WI38 (cell line): ENCODE measurements around the gene CD79B.

ENCODE experiments used
- H3K4me3 ChIP-seq: 2 replicates; pipeline ENCODE4 v1.5.1; 2011; ENCODE audit warnings: low read depth, mild to moderate bottlenecking, control low read depth, low read length
- TF ChIP-seq, protein P1 (sequence below): IDR thresholded peaks from 2 replicates; pipeline ENCODE4 v1.5.1; 2012; ENCODE audit warnings: low read depth, mild to moderate bottlenecking, control low read depth, low read length

CD79B gene

DNA sequence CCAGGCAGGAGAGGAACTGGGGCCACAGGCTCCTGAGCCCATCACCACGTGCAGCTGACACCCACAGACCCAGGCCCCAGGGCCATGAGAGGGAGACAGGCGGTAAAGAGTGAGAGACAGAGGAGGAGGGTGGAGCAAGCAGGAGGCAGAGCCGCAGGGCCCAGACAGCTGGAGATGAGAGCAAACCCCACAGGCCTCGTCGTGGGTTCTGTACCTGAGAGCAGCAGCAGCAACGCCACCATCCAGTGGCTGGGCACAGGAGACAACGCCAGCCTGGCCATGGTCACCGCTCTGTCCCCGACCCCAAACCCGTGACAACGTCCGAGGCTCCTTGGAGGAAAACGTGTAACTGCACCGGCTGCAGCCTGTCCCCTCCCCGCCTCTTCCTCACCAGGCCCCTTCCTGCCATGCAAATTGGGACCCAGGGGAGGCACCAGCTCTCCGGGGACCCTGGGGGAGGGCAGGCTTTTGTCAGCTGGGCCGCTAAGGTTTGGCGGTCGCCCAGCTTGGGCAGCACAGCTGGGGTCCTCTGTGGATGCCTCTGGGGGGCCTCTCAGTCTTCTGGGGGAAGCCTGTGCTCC, at the start of gene CD79B:
CD79B (minus strand) TSS at position 351 of the 581 bp plus-strand sequence; CDS start at position 281, 70 bp downstream.
- TF ChIP-seq, protein P1, sequence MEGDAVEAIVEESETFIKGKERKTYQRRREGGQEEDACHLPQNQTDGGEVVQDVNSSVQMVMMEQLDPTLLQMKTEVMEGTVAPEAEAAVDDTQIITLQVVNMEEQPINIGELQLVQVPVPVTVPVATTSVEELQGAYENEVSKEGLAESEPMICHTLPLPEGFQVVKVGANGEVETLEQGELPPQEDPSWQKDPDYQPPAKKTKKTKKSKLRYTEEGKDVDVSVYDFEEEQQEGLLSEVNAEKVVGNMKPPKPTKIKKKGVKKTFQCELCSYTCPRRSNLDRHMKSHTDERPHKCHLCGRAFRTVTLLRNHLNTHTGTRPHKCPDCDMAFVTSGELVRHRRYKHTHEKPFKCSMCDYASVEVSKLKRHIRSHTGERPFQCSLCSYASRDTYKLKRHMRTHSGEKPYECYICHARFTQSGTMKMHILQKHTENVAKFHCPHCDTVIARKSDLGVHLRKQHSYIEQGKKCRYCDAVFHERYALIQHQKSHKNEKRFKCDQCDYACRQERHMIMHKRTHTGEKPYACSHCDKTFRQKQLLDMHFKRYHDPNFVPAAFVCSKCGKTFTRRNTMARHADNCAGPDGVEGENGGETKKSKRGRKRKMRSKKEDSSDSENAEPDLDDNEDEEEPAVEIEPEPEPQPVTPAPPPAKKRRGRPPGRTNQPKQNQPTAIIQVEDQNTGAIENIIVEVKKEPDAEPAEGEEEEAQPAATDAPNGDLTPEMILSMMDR, result no peak
- no peak within 1 kb of the TSS for H3K4me3 ChIP-seq

DNA sequence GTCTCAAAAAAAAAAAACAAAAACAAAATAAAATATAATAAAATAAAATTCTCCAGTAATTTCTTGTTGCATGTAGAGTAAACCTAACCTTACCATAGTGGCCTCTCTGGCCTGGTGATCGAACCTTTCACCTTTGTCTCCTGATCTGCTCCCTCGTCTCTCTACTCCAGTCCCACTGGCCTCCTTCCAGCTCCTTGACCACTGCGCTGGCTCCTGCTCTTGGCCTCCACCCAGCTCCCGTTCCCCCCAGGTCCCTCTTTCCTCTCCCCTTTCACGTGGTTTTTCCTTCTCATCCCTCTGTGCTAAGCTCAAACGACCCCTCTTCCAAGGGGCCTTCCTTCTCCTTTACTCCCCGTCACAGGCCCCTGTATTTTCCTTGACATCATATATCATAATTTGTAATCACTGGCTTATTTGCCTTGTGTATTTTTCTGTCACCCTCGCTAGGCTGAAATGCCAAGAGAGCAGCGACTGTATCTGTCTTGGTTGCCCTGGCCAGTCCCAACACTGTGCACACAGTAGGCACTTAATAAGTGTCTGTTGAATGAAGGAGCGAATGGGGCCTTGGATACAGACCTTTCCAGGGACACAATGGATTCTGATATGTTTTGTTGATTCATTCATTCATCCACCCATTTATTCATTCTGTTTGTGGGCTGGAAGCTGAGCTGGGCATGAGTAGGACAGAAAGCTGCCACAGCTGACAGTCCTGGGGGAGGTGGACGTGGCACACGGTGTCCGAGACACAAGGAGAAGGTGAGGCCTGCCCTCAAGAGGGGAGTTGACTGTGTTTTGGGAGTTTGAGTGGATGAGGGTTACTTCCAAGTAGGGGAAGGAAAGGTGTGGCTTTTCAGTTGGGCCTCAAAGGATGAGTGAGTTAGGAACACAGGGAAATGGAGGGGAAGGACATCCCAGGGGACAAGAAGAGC, 46.4 kb upstream of the CD79B start:
- TF ChIP-seq, protein P1, result no peak
- no peak overlapping the region for H3K4me3 ChIP-seq

DNA sequence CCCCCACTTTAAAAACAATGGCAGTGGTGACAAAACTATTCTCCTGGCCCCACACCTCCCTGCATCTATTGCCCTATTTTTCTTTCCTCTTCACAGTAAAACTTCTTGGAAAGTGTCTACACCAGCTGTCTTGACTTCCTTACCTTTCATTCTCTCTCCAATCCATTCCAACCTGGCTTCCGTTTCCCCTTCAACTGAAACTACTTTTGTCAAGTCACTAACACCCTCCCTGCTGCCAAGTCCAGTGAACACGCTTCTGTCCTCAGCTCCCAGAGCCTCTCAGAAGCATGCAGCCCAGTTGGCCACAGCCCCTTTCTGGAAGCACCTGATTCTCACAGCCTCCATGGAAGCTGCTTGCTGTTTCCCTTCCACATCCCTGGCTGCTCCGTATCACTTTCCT, 44.6 kb upstream of the CD79B start:
- TF ChIP-seq, protein P1, result no peak
- no peak overlapping the region for H3K4me3 ChIP-seq

DNA sequence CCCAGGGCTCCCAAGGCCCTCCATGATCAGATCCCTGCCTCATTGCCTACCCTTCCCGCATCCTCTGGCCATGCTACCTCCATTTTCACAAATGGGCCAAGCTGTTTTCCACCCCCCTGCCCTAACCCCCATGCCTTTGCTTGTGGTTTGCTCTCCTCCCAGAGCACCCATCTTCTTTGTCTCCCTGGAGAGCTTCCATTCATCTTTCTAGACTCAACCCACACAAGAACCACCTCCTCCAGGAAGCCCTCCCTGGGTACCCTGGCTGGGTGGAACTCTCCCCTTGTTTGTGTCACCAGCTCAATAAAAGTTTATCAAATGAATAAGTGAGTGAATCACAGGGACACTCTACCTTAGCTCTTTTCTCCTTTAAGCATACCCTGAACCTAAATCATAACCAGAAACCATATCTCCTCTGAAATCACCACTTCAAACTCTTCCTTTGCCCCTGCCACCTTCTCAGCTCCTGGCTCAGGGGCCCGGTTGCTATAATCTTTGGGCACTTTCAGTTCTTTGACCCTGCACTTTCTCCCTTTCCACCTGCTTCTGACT, 43.5 kb upstream of the CD79B start:
- no peak overlapping the region for H3K4me3 ChIP-seq
- TF ChIP-seq, protein P1, result no peak

DNA sequence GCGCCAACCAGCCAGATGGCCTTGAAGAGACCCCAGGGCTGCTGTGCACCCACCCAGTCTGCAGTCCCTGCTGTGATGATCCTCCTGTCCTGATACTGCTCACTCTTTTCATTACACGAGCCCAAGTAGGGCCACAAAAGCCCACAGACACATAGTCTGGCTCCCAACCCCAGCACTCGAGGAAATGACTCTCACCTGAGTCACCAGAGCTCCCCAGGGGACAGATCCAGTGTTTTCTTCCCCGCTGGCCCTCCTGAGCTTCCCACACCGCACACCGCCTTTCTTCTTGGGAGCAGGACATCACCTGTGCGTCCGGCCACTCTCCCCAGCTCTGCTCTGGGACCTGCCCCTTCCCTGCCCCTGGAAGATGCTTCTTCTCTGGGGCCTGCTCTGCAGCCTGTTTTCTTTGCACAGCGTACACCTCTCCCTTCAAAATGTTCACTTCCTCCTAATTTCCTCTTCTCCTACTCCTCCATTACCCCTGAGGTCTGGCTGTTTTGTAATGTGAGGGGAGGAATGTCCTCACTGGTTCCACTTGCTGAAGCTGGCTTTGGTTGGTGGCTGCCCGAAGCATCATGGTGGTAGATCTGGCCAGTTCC, 42.6 kb upstream of the CD79B start:
- H3K4me3 ChIP-seq, result no peak overlapping the region
- TF ChIP-seq, protein P1, result no peak

DNA sequence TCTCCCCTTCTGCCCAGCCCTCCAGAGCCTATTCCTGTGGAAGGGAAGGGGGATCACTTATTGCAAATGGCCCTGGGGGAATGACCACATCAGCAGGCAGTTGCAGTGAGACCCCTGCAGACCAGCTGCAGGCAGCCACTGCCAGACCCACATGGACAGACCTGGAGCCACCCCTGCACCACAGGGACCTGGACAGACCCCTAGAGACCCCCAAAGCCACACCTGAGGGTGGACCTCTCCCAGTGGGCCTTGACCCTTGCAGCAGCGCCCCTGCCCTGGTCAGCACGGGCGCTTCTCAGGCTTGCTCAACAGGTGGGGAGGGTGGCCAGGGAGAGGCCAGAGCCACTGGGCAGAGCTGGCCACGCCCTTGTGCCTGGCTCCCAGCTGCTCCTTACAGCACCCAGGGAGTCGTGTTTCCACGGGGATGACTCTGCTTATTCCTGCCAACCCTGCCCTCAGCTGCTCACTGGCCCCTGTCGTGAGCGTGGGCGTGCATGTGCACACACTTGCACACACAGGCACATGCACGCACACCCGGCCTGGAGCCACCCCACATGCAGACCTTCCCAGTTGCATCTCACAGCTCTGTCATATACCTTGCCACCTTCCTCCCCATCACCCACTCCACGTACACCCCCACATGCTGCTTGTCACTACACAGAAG, 41.9 kb upstream of the CD79B start:
- TF ChIP-seq, protein P1, result no peak
- H3K4me3 ChIP-seq, result no peak overlapping the region
